Psoas muscle (tissue), 8 donors: Measurements from ENCODE around the gene SUMO4. TPM values are rescaled to one million over a fixed set of nuclear protein-coding genes. Genes with fewer than 3 reads are reported as not detected.

Experiments used
- ATAC-seq, 4 donors: fragments of 200-7000 bp; cut with Tn5 transposase; one replicate each; pipeline ENCODE4 v1.9.1; 2020; ENCODE audit warnings: moderate library complexity in 3 of 4, mild to moderate bottlenecking in 2 of 4
- DNase-seq, 2 donors: peaks; one replicate each; pipeline ENCODE4 v3.0.0-alpha.2; 2020
- H3K27ac ChIP-seq: fragments of 200-600 bp; one replicate; pipeline ENCODE4 v1.8.0; 2022
- H3K27me3 ChIP-seq, 3 donors: fragments of 200-600 bp in 1 of 3; one replicate each; pipeline versions ENCODE4 v1.6.1 to v1.8.0; 2013 to 2022; ENCODE audit warnings: low read length in 2 of 3, mild to moderate bottlenecking in 2 of 3, moderate library complexity in 1 of 3; ENCODE audit not compliant: insufficient read depth in 3 of 3
- H3K36me3 ChIP-seq, 2 donors: fragments of 200-600 bp in 1 of 2; one replicate each; pipeline versions ENCODE4 v1.6.1 to v1.8.0; 2013 to 2022; ENCODE audit warnings: low read depth in 1 of 2, mild to moderate bottlenecking in 1 of 2, moderate library complexity in 1 of 2; ENCODE audit not compliant: insufficient read depth in 1 of 2
- H3K4me1 ChIP-seq: fragments of 200-600 bp; one replicate; pipeline ENCODE4 v1.8.0; 2022
- H3K4me3 ChIP-seq: fragments of 200-600 bp; one replicate; pipeline ENCODE4 v1.8.0; 2022; ENCODE audit warnings: mild to moderate bottlenecking
- H3K9me3 ChIP-seq: fragments of 200-600 bp; one replicate; pipeline ENCODE4 v1.8.0; 2022
- WGBS, 3 donors: extraction: QIAGEN DNeasy Blood & Tissue Kit; methylation state at CpG; one replicate each; pipeline versions ENCODE4 v1.1.6 to v1.1.7; 2013; 5-methylcytosine and 5-hydroxymethylcytosine counted together
- intact Hi-C, 2 donors: fragments of 100-400 bp; cut with DNase I; formaldehyde crosslinking; loops; one replicate each; pipeline versions ENCODE4 v1.11.0 to v1.14.2; 2022
- polyA plus RNA-seq, 3 donors: library from polyadenylated mRNA; stranded (reverse); fragments of 200-250 nt; gene quantifications; one replicate each; pipeline ENCODE4 v1.2.3, GENCODE V29; 2013
- total RNA-seq, 4 donors: library from RNA; stranded (reverse); fragmentation: NEBNext Ultra II Directional in 2 of 4; extraction: Animal tissue kit (Norgen Biotek cat#: 25700) in 2 of 4; gene quantifications; one replicate each; pipeline versions ENCODE4 v1.2.1 to v1.2.4, GENCODE V29; 2021 to 2023
- TF ChIP-seq, protein P1 (sequence below): fragments of 200-600 bp; IDR thresholded peaks from one replicate; pipeline ENCODE4 v1.8.0; 2022; ENCODE audit warnings: antibody characterized with exemption
- donor health status: healthy with polysubstance abuse.
- donor health status: DM: no; HTN: no; CAD: no; lungs with moderate emphysema.
- donor health status: Bipolar disorder and iron deficiency.
- donor health status: healthy.
- donor health status: DM: yes; HTN: yes; CAD: no.
- donor health status: DM: no; HTN: no; CAD: no.
- donor health status: DM: no; HTN: no; CAD: no.
- donor health status: DM: yes; HTN: yes; CAD: no.

The SUMO4 gene
- total and polyA plus RNA-seq, 7 donors: 0.16 to 0.42 (median 0.32) TPM; not detected in 2

GRCh38 chr6:149392535-149392934, 7.5 kb upstream of the SUMO4 start:
- TF ChIP-seq, protein P1, sequence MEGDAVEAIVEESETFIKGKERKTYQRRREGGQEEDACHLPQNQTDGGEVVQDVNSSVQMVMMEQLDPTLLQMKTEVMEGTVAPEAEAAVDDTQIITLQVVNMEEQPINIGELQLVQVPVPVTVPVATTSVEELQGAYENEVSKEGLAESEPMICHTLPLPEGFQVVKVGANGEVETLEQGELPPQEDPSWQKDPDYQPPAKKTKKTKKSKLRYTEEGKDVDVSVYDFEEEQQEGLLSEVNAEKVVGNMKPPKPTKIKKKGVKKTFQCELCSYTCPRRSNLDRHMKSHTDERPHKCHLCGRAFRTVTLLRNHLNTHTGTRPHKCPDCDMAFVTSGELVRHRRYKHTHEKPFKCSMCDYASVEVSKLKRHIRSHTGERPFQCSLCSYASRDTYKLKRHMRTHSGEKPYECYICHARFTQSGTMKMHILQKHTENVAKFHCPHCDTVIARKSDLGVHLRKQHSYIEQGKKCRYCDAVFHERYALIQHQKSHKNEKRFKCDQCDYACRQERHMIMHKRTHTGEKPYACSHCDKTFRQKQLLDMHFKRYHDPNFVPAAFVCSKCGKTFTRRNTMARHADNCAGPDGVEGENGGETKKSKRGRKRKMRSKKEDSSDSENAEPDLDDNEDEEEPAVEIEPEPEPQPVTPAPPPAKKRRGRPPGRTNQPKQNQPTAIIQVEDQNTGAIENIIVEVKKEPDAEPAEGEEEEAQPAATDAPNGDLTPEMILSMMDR: no peak
- Histone ChIP-seq H3K4me3 (no peak overlapping the region), H3K9me3 (no peaks in the 10 kb centered on the region), H3K27me3 (no peaks in the 10 kb centered on the region), H3K4me1 (peaks cover 12% of the 10 kb centered on the region), H3K27ac (no peak overlapping the region), H3K36me3 (peaks cover 0 to 8% of the 10 kb centered on the region in 2 donors)
- ATAC-seq (no peak), DNase-seq (no peak)
- intact Hi-C loops: no loop called here

- ATAC-seq (no peak), DNase-seq (no peak)
- Histone ChIP-seq H3K36me3 (peaks cover 0 to 14% of the 10 kb centered on the region in 2 donors), H3K9me3 (no peaks in the 10 kb centered on the region), H3K27me3 (no peaks in the 10 kb centered on the region), H3K27ac (no peak overlapping the region), H3K4me1 (peaks cover 12% of the 10 kb centered on the region), H3K4me3 (no peak overlapping the region)
- intact Hi-C loops: no loop called here
- TF ChIP-seq, protein P1: no peak
These were observed 6.9 kb upstream of the SUMO4 start for GRCh38 chr6:149393002-149393679.

GRCh38 chr6:149395185-149395584, 4.9 kb upstream of the SUMO4 start:
- H3K4me1 ChIP-seq: peaks cover 8% of the 10 kb centered on the region
- no peaks in the 10 kb centered on the region for H3K9me3 ChIP-seq
- no peak for DNase-seq
- TF ChIP-seq, protein P1: no peak
- H3K27ac ChIP-seq: no peak overlapping the region
- H3K4me3 ChIP-seq: no peak overlapping the region
- no peaks in the 10 kb centered on the region for H3K27me3 ChIP-seq
- ATAC-seq: no peak
- intact Hi-C loops: no loop called here
- H3K36me3 ChIP-seq: peaks cover 0 to 34% of the 10 kb centered on the region in 2 donors

GRCh38 chr6:149397384-149397783, 2.7 kb upstream of the SUMO4 start:
- DNase-seq: no peak
- intact Hi-C loops: no loop called here
- no peaks in the 10 kb centered on the region for H3K4me1 ChIP-seq
- no peak for ATAC-seq
- no peak overlapping the region for H3K27ac ChIP-seq
- 97 to 98% (median 98%) methylated on average over 6 of the region's 6 CpGs for WGBS, 3 donors
- H3K4me3 ChIP-seq: no peak overlapping the region
- H3K27me3 ChIP-seq: no peaks in the 10 kb centered on the region
- TF ChIP-seq, protein P1: no peak
- H3K9me3 ChIP-seq: no peaks in the 10 kb centered on the region
- H3K36me3 ChIP-seq: peaks cover 0 to 47% of the 10 kb centered on the region in 2 donors

GRCh38 chr6:149403534-149403933, 3.5 kb downstream of the SUMO4 start:
- intact Hi-C loops: no loop called here
- Histone ChIP-seq H3K36me3 (peaks cover 2 to 64% of the 10 kb centered on the region in 2 donors), H3K4me3 (no peak overlapping the region), H3K4me1 (no peaks in the 10 kb centered on the region), H3K9me3 (no peaks in the 10 kb centered on the region), H3K27ac (no peak overlapping the region), H3K27me3 (no peaks in the 10 kb centered on the region)
- no peak for ATAC-seq
- WGBS, 3 donors: 96 to 99% (median 98%) methylated on average over 3 of the region's 3 CpGs
- TF ChIP-seq, protein P1: no peak
- no peak for DNase-seq
